SJSA1 (cell line): ENCODE measurements around the gene MMD2. TPM values are rescaled to one million over a fixed set of nuclear protein-coding genes. Genes with fewer than 3 reads are reported as not detected.
A peak's percentile ranks its signal among the peaks of the same experiment; 100 is the strongest.
"Not testable (repeated sequence)": the region's sequence is repeated elsewhere in the genome, so short reads cannot be mapped to it uniquely, and the experiment has no call there.

Experiments used
- DNase-seq, 2 experiments: peaks; one replicate each; pipeline ENCODE4 v3.0.0-alpha.2; 2015 to 2020; ENCODE audit warnings: low spot score in 2 of 2, low read depth in 1 of 2
- H3K27ac ChIP-seq: fragments of 250-450 bp; sonication (Bioruptor Pico); 2 replicates; pipeline ENCODE4 v1.5.1; 2020; ENCODE audit warnings: mild to moderate bottlenecking, moderate library complexity
- H3K27me3 ChIP-seq: fragments of 250-450 bp; sonication (Bioruptor Pico); replicated peaks from 2 replicates; pipeline ENCODE4 v1.5.1; 2020; ENCODE audit warnings: mild to moderate bottlenecking, moderate library complexity
- H3K36me3 ChIP-seq: fragments of 250-450 bp; sonication (Bioruptor Pico); 2 replicates; pipeline ENCODE4 v1.5.1; 2020; ENCODE audit warnings: mild to moderate bottlenecking
- H3K4me1 ChIP-seq: fragments of 250-450 bp; sonication (Bioruptor Pico); replicated peaks from 2 replicates; pipeline ENCODE4 v1.6.1; 2021; ENCODE audit warnings: mild to moderate bottlenecking
- H3K4me3 ChIP-seq: fragments of 250-450 bp; sonication (Bioruptor Pico); 2 replicates; pipeline ENCODE4 v1.5.1; 2020; ENCODE audit warnings: mild to moderate bottlenecking
- H3K9me3 ChIP-seq: fragments of 250-450 bp; sonication (Bioruptor Pico); replicated peaks from 2 replicates; pipeline ENCODE4 v1.5.1; 2020; ENCODE audit warnings: mild to moderate bottlenecking
- total RNA-seq: library from RNA; depleted of rRNA; stranded (reverse); fragments of >200 nt; shearing (Covaris generic); gene quantifications from 2 replicates; pipeline ENCODE4 v1.2.3, GENCODE V29; 2014

The MMD2 gene
- total RNA-seq, 1 experiment from 2014 or later, result not detected

- Histone ChIP-seq H3K36me3 (no peaks in the 10 kb centered on the region), H3K9me3 (no peaks in the 10 kb centered on the region), H3K4me3 (no peak overlapping the region), H3K27ac (no peak overlapping the region), H3K27me3 (peaks cover 15% of the 10 kb centered on the region; the same call in 1 of the 2 replicates), H3K4me1 (no peaks in the 10 kb centered on the region)
- no peak for DNase-seq
These were observed 54.6 kb downstream of the MMD2 start for GRCh38 chr7:4904346-4904745.

GRCh38 chr7:4895766-4896165, 63.2 kb downstream of the MMD2 start:
- Histone ChIP-seq H3K27ac (no peak overlapping the region), H3K9me3 (no peaks in the 10 kb centered on the region), H3K4me3 (no peak overlapping the region), H3K36me3 (no peaks in the 10 kb centered on the region), H3K27me3 (no peaks in the 10 kb centered on the region), H3K4me1 (no peaks in the 10 kb centered on the region)
- no peak for DNase-seq

- H3K9me3 ChIP-seq, result no peaks in the 10 kb centered on the region
- H3K36me3 ChIP-seq, result no peaks in the 10 kb centered on the region
These were observed 64.5 kb downstream of the MMD2 start for GRCh38 chr7:4894482-4894881.

GRCh38 chr7:4893929-4894475, 65.0 kb downstream of the MMD2 start:
- no peak for DNase-seq

More at GRCh38 chr7:4894482-4894881, 64.5 kb downstream of the MMD2 start:
- Histone ChIP-seq H3K27me3 (no peaks in the 10 kb centered on the region), H3K4me3 (no peak overlapping the region), H3K27ac (no peak overlapping the region), H3K4me1 (no peaks in the 10 kb centered on the region)
- DNase-seq, result no peak

GRCh38 chr7:4893188-4893587, 65.8 kb downstream of the MMD2 start:
- not testable (repeated sequence) for H3K27ac ChIP-seq, H3K9me3 ChIP-seq, H3K27me3 ChIP-seq, H3K36me3 ChIP-seq, H3K4me1 ChIP-seq, DNase-seq, H3K4me3 ChIP-seq

More at GRCh38 chr7:4893929-4894475, 65.0 kb downstream of the MMD2 start:
- Histone ChIP-seq H3K27me3 (no peaks in the 10 kb centered on the region), H3K27ac (no peak overlapping the region), H3K36me3 (no peaks in the 10 kb centered on the region), H3K9me3 (no peaks in the 10 kb centered on the region), H3K4me3 (no peak overlapping the region), H3K4me1 (no peaks in the 10 kb centered on the region)

GRCh38 chr7:4891522-4891921, 67.5 kb downstream of the MMD2 start:
- not testable (repeated sequence) for H3K27ac ChIP-seq, H3K36me3 ChIP-seq, H3K4me1 ChIP-seq, DNase-seq, H3K27me3 ChIP-seq, H3K9me3 ChIP-seq, H3K4me3 ChIP-seq

GRCh38 chr7:4889682-4890081, 69.3 kb downstream of the MMD2 start:
- Histone ChIP-seq H3K36me3 (no peaks in the 10 kb centered on the region), H3K9me3 (no peaks in the 10 kb centered on the region), H3K4me1 (no peaks in the 10 kb centered on the region), H3K27ac (no peak overlapping the region), H3K4me3 (no peak overlapping the region), H3K27me3 (0 out of 2 replicates have a peak, but pooled peaks cover 16% of the 10 kb centered on the region)
- no peak for DNase-seq

GRCh38 chr7:4888161-4888560, 70.8 kb downstream of the MMD2 start:
- H3K36me3 ChIP-seq, result no peaks in the 10 kb centered on the region

GRCh38 chr7:4886671-4887070, 72.3 kb downstream of the MMD2 start:
- no peak overlapping the region for H3K4me3 ChIP-seq
- no peak overlapping the region for H3K27ac ChIP-seq
- H3K4me1 ChIP-seq, result peaks cover 10% of the 10 kb centered on the region
- H3K9me3 ChIP-seq, result peaks cover 3% of the 10 kb centered on the region; the same call in 1 of the 2 replicates
- no peaks in the 10 kb centered on the region for H3K36me3 ChIP-seq
- peaks cover 46% of the 10 kb centered on the region for H3K27me3 ChIP-seq
- no peak for DNase-seq

More at GRCh38 chr7:4888161-4888560, 70.8 kb downstream of the MMD2 start:
- Histone ChIP-seq H3K27ac (no peak overlapping the region), H3K27me3 (peaks cover 31% of the 10 kb centered on the region), H3K9me3 (peaks cover 2% of the 10 kb centered on the region; the same call in 1 of the 2 replicates), H3K4me1 (peaks cover 6% of the 10 kb centered on the region), H3K4me3 (no peak overlapping the region)
- DNase-seq, result no peak

- Histone ChIP-seq H3K9me3 (peaks cover 3% of the 10 kb centered on the region; the same call in 1 of the 2 replicates), H3K27ac (no peak overlapping the region), H3K36me3 (no peaks in the 10 kb centered on the region), H3K4me3 (no peak overlapping the region), H3K4me1 (peaks cover 10% of the 10 kb centered on the region), H3K27me3 (peaks cover 50% of the 10 kb centered on the region)
- DNase-seq, result no peak
These were observed 73.6 kb downstream of the MMD2 start for GRCh38 chr7:4885317-4885807.

- Histone ChIP-seq H3K9me3 (peaks cover 3% of the 10 kb centered on the region; the same call in 1 of the 2 replicates), H3K27ac (no peak overlapping the region), H3K27me3 (peaks cover 57% of the 10 kb centered on the region), H3K36me3 (no peaks in the 10 kb centered on the region), H3K4me3 (no peak overlapping the region), H3K4me1 (peaks cover 10% of the 10 kb centered on the region)
- DNase-seq, result no peak
These were observed 74.8 kb downstream of the MMD2 start for GRCh38 chr7:4884164-4884563.

- Histone ChIP-seq H3K27me3 (peaks cover 56% of the 10 kb centered on the region), H3K4me3 (peak within 1 kb of the TSS; percentile 35), H3K9me3 (peaks cover 3% of the 10 kb centered on the region; the same call in 1 of the 2 replicates), H3K27ac (no peak within 1 kb of the TSS), H3K4me1 (peaks cover 10% of the 10 kb centered on the region), H3K36me3 (no peaks in the 10 kb centered on the region)
- peak; percentile 62 to 86 for DNase-seq
These were observed 75.4 kb downstream of the MMD2 start, which contains the start of gene RADIL for GRCh38 chr7:4883372-4884144. Gene RADIL, minus strand, starts transcription at chr7:4883716. Its CDS starts 5,577 bp downstream, at chr7:4878139.

- no peak for DNase-seq
- H3K36me3 ChIP-seq, result no peaks in the 10 kb centered on the region
- H3K4me1 ChIP-seq, result peaks cover 10% of the 10 kb centered on the region
- H3K4me3 ChIP-seq, result peak overlapping the region; percentile 35
- H3K27ac ChIP-seq, result no peak overlapping the region
- peaks cover 51% of the 10 kb centered on the region for H3K27me3 ChIP-seq
- peaks cover 3% of the 10 kb centered on the region; the same call in 1 of the 2 replicates for H3K9me3 ChIP-seq
These were observed 76.0 kb downstream of the MMD2 start for GRCh38 chr7:4883033-4883371.
